Calu3 (cell line): ENCODE results near the gene ALG9. TPM values are rescaled to one million over a fixed set of nuclear protein-coding genes. Genes with fewer than 3 reads are reported as not detected.

Experiments used
- BruUV-seq: library from RNA; stranded (reverse); fragments of 400-500 nt; replicated peaks from 2 replicates; lab custom pipeline; 2021; lab: Mats Ljungman, UMichigan
- CTCF ChIA-PET: fragments of 300-600 bp; sonication (Branson Sonifier 250); formaldehyde crosslinking; loops from one replicate; lab custom pipeline; 2022; ENCODE audit warnings: antibody characterized with exemption; lab: Charles Lee
- DNase-seq: peaks from one replicate; pipeline ENCODE4 v3.0.0; 2022
- H3K27ac Mint-ChIP-seq: one replicate; pipeline ENCODE4 v1.8.0; 2022; ENCODE audit warnings: mixed read lengths; ENCODE audit not compliant: unreplicated experiment
- H3K27me3 Mint-ChIP-seq: one replicate; pipeline ENCODE4 v1.8.0; 2022; ENCODE audit warnings: mixed read lengths; ENCODE audit not compliant: unreplicated experiment
- H3K36me3 Mint-ChIP-seq: one replicate; pipeline ENCODE4 v1.8.0; 2022; ENCODE audit warnings: mild to moderate bottlenecking, moderate library complexity, mixed read lengths; ENCODE audit not compliant: insufficient read depth, unreplicated experiment
- H3K4me1 Mint-ChIP-seq: one replicate; pipeline ENCODE4 v1.8.0; 2022; ENCODE audit warnings: mild to moderate bottlenecking, low read depth, mixed read lengths; ENCODE audit not compliant: unreplicated experiment
- H3K4me3 Mint-ChIP-seq: one replicate; pipeline ENCODE4 v1.8.0; 2022; ENCODE audit warnings: mild to moderate bottlenecking, low read depth, moderate library complexity, mixed read lengths; ENCODE audit not compliant: unreplicated experiment
- H3K9me3 Mint-ChIP-seq: one replicate; pipeline ENCODE4 v1.8.0; 2022; ENCODE audit warnings: low read depth, mixed read lengths; ENCODE audit not compliant: unreplicated experiment
- intact Hi-C: fragments of 100-400 bp; cut with micrococcal nuclease; formaldehyde crosslinking; loops from one replicate; pipeline ENCODE4 v1.10.0; 2022; ENCODE audit not compliant: unreplicated experiment
- total RNA-seq: library from RNA; stranded (reverse); gene quantifications from 2 replicates; pipeline ENCODE4 v1.2.3, GENCODE V29; 2022
- TF ChIP-seq, protein P1 (sequence below): fragments of 200-600 bp; IDR thresholded peaks from one replicate; pipeline ENCODE4 v1.8.0; 2022; ENCODE audit warnings: antibody characterized with exemption; ENCODE audit not compliant: unreplicated experiment

Gene ALG9
- total RNA-seq, 1 experiment from 2014 or later, result 12.6 TPM

DNA sequence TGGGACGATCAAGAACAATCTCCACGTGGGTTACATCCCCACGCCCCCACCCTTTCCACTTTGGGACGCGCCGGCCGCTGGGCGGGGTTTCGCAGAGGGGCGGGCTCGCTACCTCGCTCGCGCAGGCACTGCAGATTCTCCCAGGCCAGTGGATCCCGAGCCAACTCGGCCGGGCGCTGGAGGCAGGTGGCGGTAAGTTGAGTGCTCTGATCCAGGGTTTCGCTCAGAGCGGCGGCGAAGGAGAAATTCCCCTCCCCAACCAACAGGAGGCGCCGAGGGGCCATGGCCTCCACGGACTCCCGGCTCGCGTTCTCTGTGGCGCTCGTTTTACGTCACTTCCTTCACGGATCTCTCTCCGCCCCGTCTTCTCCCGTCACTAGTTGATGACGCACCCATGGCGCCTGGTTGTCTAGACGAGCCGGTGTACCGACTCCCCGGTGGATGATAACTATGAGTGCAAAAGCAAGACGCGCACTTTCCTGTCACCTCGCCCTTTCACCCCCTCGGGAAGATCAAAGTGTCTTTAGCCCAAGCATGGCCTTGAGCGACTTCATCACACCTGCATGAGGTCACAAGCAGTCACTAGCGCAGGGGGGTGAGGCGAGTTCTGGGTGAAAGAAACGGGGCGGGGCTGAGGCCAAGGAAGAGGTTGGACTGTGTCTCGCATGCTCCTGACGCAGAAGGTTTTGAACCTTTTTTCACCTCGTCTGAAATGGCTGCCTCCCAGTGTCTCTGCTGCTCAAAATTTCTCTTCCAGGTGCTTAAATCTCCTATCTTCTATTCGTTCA lies 7.7 kb upstream of the ALG9 start, which contains the start of the genes CFAP68 and FDXACB1:
TSS of gene CFAP68 (plus strand) at position 693 of the 788 bp plus-strand sequence. CDS start at position 713, 20 bp downstream.
TSS of gene FDXACB1 (minus strand) at position 317 of the 788 bp plus-strand sequence. CDS start at position 284, 33 bp downstream.
- no peaks in the 10 kb centered on the region for H3K9me3 Mint-ChIP-seq

DNA sequence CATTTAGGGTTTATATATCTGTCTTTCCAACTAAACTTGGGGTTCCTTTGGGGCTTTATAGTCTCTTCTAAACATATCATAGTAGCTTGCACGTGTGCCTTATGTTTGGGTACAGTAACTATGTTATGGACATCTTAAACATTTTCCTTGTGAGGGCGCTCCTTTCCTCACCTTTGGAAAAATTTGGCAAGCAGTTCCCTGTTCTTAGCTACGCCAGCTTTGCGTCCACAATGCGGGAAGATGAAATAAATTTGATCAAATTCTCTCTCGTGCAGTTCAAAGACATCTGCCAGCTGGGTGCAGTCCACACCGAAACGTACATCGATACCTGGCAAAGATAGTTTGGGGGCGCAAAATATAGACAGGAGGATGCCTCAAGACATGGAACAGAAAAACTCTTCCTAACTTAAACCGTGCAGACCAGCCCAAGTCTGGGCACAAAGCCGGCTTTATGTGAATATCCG lies 7.0 kb upstream of the ALG9 start:
- H3K4me1 Mint-ChIP-seq, result peaks cover 9% of the 10 kb centered on the region
- no peaks in the 10 kb centered on the region for H3K9me3 Mint-ChIP-seq
- H3K36me3 Mint-ChIP-seq, result peaks cover 19% of the 10 kb centered on the region
- no peaks in the 10 kb centered on the region for H3K27me3 Mint-ChIP-seq
- TSS peak; percentile 71 for BruUV-seq
- intact Hi-C loops, result loop anchor here (1.0 to 10.0 kb wide), 2 partner anchors 104 to 196 kb away; partner anchors contain the start of genes NKAPD1 and PIH1D2
- CTCF ChIA-PET, result interaction anchor here (1.2 kb wide), 1 partner anchor 104 kb away, joined by 6 read pairs; no protein-coding TSS in a partner anchor
- H3K27ac Mint-ChIP-seq, result peak overlapping the region; percentile 93
- no peak for DNase-seq
- H3K4me3 Mint-ChIP-seq, result peak overlapping the region; percentile 80
- TF ChIP-seq, protein P1, sequence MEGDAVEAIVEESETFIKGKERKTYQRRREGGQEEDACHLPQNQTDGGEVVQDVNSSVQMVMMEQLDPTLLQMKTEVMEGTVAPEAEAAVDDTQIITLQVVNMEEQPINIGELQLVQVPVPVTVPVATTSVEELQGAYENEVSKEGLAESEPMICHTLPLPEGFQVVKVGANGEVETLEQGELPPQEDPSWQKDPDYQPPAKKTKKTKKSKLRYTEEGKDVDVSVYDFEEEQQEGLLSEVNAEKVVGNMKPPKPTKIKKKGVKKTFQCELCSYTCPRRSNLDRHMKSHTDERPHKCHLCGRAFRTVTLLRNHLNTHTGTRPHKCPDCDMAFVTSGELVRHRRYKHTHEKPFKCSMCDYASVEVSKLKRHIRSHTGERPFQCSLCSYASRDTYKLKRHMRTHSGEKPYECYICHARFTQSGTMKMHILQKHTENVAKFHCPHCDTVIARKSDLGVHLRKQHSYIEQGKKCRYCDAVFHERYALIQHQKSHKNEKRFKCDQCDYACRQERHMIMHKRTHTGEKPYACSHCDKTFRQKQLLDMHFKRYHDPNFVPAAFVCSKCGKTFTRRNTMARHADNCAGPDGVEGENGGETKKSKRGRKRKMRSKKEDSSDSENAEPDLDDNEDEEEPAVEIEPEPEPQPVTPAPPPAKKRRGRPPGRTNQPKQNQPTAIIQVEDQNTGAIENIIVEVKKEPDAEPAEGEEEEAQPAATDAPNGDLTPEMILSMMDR, result no peak

More for the DNA sequence above, 7.7 kb upstream of the ALG9 start, which contains the start of the genes CFAP68 and FDXACB1:
- TF ChIP-seq, protein P1, result peak; percentile 78
- intact Hi-C loops, result loop anchor here (1.0 to 10.0 kb wide), 2 partner anchors 103 to 196 kb away; partner anchors contain the start of genes NKAPD1 and PIH1D2
- Mint-ChIP-seq H3K27me3 (no peaks in the 10 kb centered on the region), H3K36me3 (peaks cover 19% of the 10 kb centered on the region), H3K4me1 (peaks cover 9% of the 10 kb centered on the region), H3K4me3 (peak within 1 kb of the TSS; percentile 80), H3K27ac (peak within 1 kb of the TSS; percentile 93)
- CTCF ChIA-PET, result interaction anchor here (1.2 kb wide), 1 partner anchor 103 kb away, joined by 6 read pairs; no protein-coding TSS in a partner anchor
- peak; percentile 93 for DNase-seq
- BruUV-seq, result no TSS peak

DNA sequence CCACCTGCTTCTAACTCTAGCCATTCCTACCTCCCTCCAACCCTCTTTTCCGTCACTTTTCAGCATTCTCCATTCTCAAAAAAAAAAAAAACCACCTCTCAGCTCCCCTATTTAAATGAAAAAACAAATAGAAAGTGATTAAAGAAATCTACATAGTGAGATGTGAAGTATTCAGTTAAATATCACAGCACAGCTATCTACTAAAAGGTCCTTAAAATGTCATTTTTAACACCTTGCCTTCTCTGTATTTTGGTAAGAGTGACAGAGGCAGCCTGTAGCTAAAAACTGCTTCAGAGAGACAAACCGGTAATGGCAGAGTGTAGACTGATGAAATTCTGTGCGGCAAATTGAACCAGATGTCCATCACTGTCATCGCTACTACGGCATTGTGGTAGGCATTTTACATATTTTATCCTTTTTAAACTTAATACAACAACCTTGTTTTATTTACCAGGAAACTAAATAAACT lies 346 bp upstream of the ALG9 start:
- peaks cover 14% of the 10 kb centered on the region for H3K36me3 Mint-ChIP-seq
- H3K9me3 Mint-ChIP-seq, result no peaks in the 10 kb centered on the region
- CTCF ChIA-PET, result interaction anchor here (0.6 to 2.5 kb wide), 5 partner anchors 55 to 449 kb away, joined by 3 to 12 read pairs (median 5); no protein-coding TSS in a partner anchor
- intact Hi-C loops, result loop anchor here (10.0 kb wide), 1 partner anchor 203 kb away; the partner anchor contains the start of genes NKAPD1 and PIH1D2
- peak overlapping the region; percentile 70 for H3K27ac Mint-ChIP-seq
- DNase-seq, result no peak
- H3K4me3 Mint-ChIP-seq, result peak overlapping the region; percentile 78
- no peaks in the 10 kb centered on the region for H3K27me3 Mint-ChIP-seq
- no peaks in the 10 kb centered on the region for H3K4me1 Mint-ChIP-seq
- TF ChIP-seq, protein P1, result no peak
- no TSS peak for BruUV-seq

DNA sequence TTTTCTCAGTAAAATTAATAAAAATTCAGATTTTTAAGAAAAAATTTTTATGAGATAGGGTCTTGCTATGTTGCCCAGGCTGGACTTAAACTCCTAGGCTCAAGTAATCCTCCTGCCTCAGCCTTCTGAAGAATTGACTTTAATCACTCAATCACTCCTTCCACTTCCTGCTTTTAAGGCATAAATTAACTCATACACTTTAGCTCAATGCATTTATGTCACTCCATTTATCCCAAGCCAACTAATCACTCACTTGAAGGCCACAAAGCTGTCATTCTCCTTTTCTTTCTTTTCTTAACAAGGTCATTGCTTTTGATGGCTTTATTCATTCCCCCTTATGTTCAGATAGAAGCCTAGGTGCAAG lies 877 bp downstream of the ALG9 start:
- peak overlapping the region; percentile 78 for H3K4me3 Mint-ChIP-seq
- H3K9me3 Mint-ChIP-seq, result no peaks in the 10 kb centered on the region
- DNase-seq, result no peak
- H3K36me3 Mint-ChIP-seq, result peaks cover 14% of the 10 kb centered on the region
- intact Hi-C loops, result loop anchor here (10.0 kb wide), 1 partner anchor 204 kb away; the partner anchor contains the start of genes NKAPD1 and PIH1D2
- TF ChIP-seq, protein P1, result no peak
- BruUV-seq, result no TSS peak
- H3K4me1 Mint-ChIP-seq, result no peaks in the 10 kb centered on the region
- H3K27me3 Mint-ChIP-seq, result no peaks in the 10 kb centered on the region
- CTCF ChIA-PET, result interaction anchor here (0.6 to 2.5 kb wide), 4 partner anchors 57 to 408 kb away, joined by 3 to 12 read pairs (median 7); partner anchors contain the start of gene BTG4
- H3K27ac Mint-ChIP-seq, result no peak overlapping the region
